ACHN (cell line): ENCODE measurements around the gene KBTBD4.
A peak's percentile ranks its signal among the peaks of the same experiment; 100 is the strongest.
"Not testable (repeated sequence)": the region's sequence is repeated elsewhere in the genome, so short reads cannot be mapped to it uniquely, and the experiment has no call there.

ENCODE experiments used
- DNase-seq: peaks from one replicate; pipeline ENCODE4 v3.0.0-alpha.2; 2015
- in situ Hi-C: cut with HindIII; loops from 2 replicates; pipeline ENCODE4 v1.10.0; 2017; ENCODE audit warnings: low sequenced_read_pairs, low pct_ligation_motif_present, low pct_unique_long_range_greater_than_20kb

The KBTBD4 gene

GRCh38 chr11:47566149-47566698 is 12.5 kb downstream of the KBTBD4 start:
- DNase-seq, result no peak
- in situ Hi-C loops, result no loop called here

GRCh38 chr11:47565340-47566148 is 13.2 kb downstream of the KBTBD4 start, which contains the start of gene PTPMT1:
PTPMT1 (plus strand) TSS chr11:47565599; CDS start chr11:47565623, 24 bp downstream.
- peak; percentile 75 for DNase-seq
- in situ Hi-C loops, result no loop called here

- no peak for DNase-seq
- in situ Hi-C loops, result no loop called here
Observed at GRCh38 chr11:47564933-47565339, 13.8 kb downstream of the KBTBD4 start.

GRCh38 chr11:47564366-47564765 is 14.4 kb downstream of the KBTBD4 start:
- in situ Hi-C loops, DNase-seq: not testable (repeated sequence)

GRCh38 chr11:47562393-47562792 is 16.4 kb downstream of the KBTBD4 start:
- DNase-seq, in situ Hi-C loops: not testable (repeated sequence)

- no peak for DNase-seq
- in situ Hi-C loops, result no loop called here
Observed at GRCh38 chr11:47560426-47560825, 18.3 kb downstream of the KBTBD4 start.

GRCh38 chr11:47558695-47559094 is 20.1 kb downstream of the KBTBD4 start:
- in situ Hi-C loops, result no loop called here
- no peak for DNase-seq

- in situ Hi-C loops, DNase-seq: not testable (repeated sequence)
Observed at GRCh38 chr11:47557004-47557403, 21.8 kb downstream of the KBTBD4 start.

- in situ Hi-C loops, result no loop called here
- DNase-seq, result no peak
Observed at GRCh38 chr11:47553406-47553743, 25.4 kb downstream of the KBTBD4 start.

- DNase-seq, result peak; percentile 89
- in situ Hi-C loops, result no loop called here
Observed at GRCh38 chr11:47552566-47553405, 26.0 kb downstream of the KBTBD4 start, which contains the start of gene CELF1. CELF1 (minus strand) TSS chr11:47553132; CDS start chr11:47499523, 53,609 bp downstream.

GRCh38 chr11:47552056-47552565 is 26.7 kb downstream of the KBTBD4 start:
- DNase-seq, result peak; percentile 52
- in situ Hi-C loops, result no loop called here

- DNase-seq, result peak; percentile 50
- in situ Hi-C loops, result no loop called here
Observed at GRCh38 chr11:47551086-47551485, 27.7 kb downstream of the KBTBD4 start.

- DNase-seq, result no peak
- in situ Hi-C loops, result no loop called here
Observed at GRCh38 chr11:47550288-47551047, 28.3 kb downstream of the KBTBD4 start.

- DNase-seq, in situ Hi-C loops: not testable (repeated sequence)
Observed at GRCh38 chr11:47546274-47546673, 32.5 kb downstream of the KBTBD4 start.

- in situ Hi-C loops, result no loop called here
- DNase-seq, result no peak
Observed at GRCh38 chr11:47545298-47545697, 33.5 kb downstream of the KBTBD4 start.

- in situ Hi-C loops, result no loop called here
Observed at GRCh38 chr11:47541070-47541469, 37.7 kb downstream of the KBTBD4 start.

GRCh38 chr11:47539681-47540039 is 39.1 kb downstream of the KBTBD4 start:
- in situ Hi-C loops, result no loop called here

More at GRCh38 chr11:47541070-47541469, 37.7 kb downstream of the KBTBD4 start:
- no peak for DNase-seq

More at GRCh38 chr11:47539681-47540039, 39.1 kb downstream of the KBTBD4 start:
- DNase-seq, result no peak
